Liver (tissue), 3 donors: ENCODE results near the gene SUPT20H.

Experiments
- GABPA ChIP-seq, 2 donors: IDR thresholded peaks in 1 of 2; conservative IDR thresholded peaks in 1 of 2; 2 replicates each; pipeline ENCODE4 v1.6.1; 2016; ENCODE audit warnings: antibody characterized with exemption in 2 of 2, mild to moderate bottlenecking in 1 of 2, moderate library complexity in 1 of 2
- RAD21 ChIP-seq, 2 donors: IDR thresholded peaks; 2 replicates each; pipeline ENCODE4 v1.6.1; 2016; ENCODE audit warnings: antibody characterized with exemption in 2 of 2, mild to moderate bottlenecking in 2 of 2
- SP1 ChIP-seq: IDR thresholded peaks from 2 replicates; pipeline ENCODE4 v1.6.1; 2018; ENCODE audit warnings: antibody characterized with exemption, mild to moderate bottlenecking
- TF ChIP-seq, protein P1 (sequence below): fragments of 150-350 bp; IDR thresholded peaks from 2 replicates; pipeline ENCODE4 v1.5.1; 2017; ENCODE audit warnings: improper control_type of control experiment, low read depth, low read length; ENCODE audit not compliant: missing input control
- TF ChIP-seq, protein P2 (sequence below): IDR thresholded peaks from 2 replicates; pipeline ENCODE4 v1.6.1; 2016; ENCODE audit warnings: antibody characterized with exemption, mild to moderate bottlenecking
- donor health status: healthy.
- donor health status: healthy.

DNA sequence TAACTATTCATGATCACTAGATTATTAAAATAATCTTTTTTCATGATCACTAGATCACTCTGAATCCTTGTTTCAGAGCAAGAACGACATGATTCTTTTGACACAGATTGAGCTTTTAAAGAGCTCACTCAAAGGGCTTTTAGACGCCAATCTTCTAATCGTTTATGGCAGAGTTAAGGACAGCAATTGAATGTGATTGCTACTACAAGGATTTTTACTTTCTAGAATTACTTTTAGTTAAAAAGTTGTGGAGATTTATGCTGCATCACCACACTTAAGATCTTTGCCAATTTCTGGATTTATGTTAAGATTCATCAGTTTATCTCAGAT is 57.6 kb downstream of the SUPT20H start:
- TF ChIP-seq SP1 (no peak), GABPA (IDR thresholded peaks at IDR 0.05 in 1 of 2, conservative IDR thresholded peaks at IDR 0.05 in 1 of 2) (no peak), RAD21 (IDR thresholded peaks at IDR 0.05) (no peak)
- TF ChIP-seq, protein P1, sequence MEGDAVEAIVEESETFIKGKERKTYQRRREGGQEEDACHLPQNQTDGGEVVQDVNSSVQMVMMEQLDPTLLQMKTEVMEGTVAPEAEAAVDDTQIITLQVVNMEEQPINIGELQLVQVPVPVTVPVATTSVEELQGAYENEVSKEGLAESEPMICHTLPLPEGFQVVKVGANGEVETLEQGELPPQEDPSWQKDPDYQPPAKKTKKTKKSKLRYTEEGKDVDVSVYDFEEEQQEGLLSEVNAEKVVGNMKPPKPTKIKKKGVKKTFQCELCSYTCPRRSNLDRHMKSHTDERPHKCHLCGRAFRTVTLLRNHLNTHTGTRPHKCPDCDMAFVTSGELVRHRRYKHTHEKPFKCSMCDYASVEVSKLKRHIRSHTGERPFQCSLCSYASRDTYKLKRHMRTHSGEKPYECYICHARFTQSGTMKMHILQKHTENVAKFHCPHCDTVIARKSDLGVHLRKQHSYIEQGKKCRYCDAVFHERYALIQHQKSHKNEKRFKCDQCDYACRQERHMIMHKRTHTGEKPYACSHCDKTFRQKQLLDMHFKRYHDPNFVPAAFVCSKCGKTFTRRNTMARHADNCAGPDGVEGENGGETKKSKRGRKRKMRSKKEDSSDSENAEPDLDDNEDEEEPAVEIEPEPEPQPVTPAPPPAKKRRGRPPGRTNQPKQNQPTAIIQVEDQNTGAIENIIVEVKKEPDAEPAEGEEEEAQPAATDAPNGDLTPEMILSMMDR, result no peak
- TF ChIP-seq, protein P2, sequence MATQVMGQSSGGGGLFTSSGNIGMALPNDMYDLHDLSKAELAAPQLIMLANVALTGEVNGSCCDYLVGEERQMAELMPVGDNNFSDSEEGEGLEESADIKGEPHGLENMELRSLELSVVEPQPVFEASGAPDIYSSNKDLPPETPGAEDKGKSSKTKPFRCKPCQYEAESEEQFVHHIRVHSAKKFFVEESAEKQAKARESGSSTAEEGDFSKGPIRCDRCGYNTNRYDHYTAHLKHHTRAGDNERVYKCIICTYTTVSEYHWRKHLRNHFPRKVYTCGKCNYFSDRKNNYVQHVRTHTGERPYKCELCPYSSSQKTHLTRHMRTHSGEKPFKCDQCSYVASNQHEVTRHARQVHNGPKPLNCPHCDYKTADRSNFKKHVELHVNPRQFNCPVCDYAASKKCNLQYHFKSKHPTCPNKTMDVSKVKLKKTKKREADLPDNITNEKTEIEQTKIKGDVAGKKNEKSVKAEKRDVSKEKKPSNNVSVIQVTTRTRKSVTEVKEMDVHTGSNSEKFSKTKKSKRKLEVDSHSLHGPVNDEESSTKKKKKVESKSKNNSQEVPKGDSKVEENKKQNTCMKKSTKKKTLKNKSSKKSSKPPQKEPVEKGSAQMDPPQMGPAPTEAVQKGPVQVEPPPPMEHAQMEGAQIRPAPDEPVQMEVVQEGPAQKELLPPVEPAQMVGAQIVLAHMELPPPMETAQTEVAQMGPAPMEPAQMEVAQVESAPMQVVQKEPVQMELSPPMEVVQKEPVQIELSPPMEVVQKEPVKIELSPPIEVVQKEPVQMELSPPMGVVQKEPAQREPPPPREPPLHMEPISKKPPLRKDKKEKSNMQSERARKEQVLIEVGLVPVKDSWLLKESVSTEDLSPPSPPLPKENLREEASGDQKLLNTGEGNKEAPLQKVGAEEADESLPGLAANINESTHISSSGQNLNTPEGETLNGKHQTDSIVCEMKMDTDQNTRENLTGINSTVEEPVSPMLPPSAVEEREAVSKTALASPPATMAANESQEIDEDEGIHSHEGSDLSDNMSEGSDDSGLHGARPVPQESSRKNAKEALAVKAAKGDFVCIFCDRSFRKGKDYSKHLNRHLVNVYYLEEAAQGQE, result no peak
